Right lobe of liver (tissue), 4 donors: Measurements from ENCODE around the gene C17orf114.

Experiments used
- POLR2A ChIP-seq: fragments of 450-650 bp; IDR thresholded peaks from one replicate; pipeline ENCODE4 v1.6.1; 2017; ENCODE audit warnings: antibody characterized with exemption, mild to moderate bottlenecking
- TF ChIP-seq, protein P1 (sequence below), 4 donors: fragments of 200-600 bp in 3 of 4; fragments of 450-650 bp in 1 of 4; IDR thresholded peaks; one replicate each; pipeline versions ENCODE4 v1.5.1 to v1.8.0; 2016 to 2022; ENCODE audit warnings: antibody characterized with exemption in 4 of 4, mild to moderate bottlenecking in 2 of 4
- donor health status: DM: no; HTN: no; CAD: no.
- donor health status: DM: no; HTN: no; CAD: no.
- donor health status: DM: no; HTN: yes; CAD: no.

DNA sequence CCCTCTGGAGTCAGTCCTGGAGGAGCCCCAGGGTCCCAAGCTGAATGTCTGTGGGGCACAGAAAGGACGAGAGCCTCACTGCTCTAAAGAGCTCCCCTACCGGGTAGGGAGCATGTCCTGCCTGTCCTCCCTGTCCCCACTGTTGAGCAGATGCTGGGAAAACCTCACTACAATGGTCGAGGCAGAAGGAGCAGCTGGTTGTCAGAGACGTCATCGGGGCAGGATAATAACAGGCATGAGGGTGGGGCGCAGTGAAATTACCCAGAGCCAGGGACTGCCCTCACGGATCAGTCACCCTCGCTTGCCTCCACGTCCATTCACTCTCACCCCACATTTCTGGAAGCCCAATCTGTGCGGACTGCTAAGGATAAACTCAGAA lies 29.9 kb downstream of the C17orf114 start:
- TF ChIP-seq, protein P1, sequence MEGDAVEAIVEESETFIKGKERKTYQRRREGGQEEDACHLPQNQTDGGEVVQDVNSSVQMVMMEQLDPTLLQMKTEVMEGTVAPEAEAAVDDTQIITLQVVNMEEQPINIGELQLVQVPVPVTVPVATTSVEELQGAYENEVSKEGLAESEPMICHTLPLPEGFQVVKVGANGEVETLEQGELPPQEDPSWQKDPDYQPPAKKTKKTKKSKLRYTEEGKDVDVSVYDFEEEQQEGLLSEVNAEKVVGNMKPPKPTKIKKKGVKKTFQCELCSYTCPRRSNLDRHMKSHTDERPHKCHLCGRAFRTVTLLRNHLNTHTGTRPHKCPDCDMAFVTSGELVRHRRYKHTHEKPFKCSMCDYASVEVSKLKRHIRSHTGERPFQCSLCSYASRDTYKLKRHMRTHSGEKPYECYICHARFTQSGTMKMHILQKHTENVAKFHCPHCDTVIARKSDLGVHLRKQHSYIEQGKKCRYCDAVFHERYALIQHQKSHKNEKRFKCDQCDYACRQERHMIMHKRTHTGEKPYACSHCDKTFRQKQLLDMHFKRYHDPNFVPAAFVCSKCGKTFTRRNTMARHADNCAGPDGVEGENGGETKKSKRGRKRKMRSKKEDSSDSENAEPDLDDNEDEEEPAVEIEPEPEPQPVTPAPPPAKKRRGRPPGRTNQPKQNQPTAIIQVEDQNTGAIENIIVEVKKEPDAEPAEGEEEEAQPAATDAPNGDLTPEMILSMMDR (IDR thresholded peaks at IDR 0.05): no peak
- no peak for TF ChIP-seq POLR2A
